HepG2 (cell line): ENCODE results near the gene CABP2. TPM values are rescaled to one million over a fixed set of nuclear protein-coding genes. Genes with fewer than 3 reads are reported as not detected.

Experiments used
- ATAC-seq: fragments of 200-7000 bp; cut with Tn5 transposase; 3 replicates; pipeline ENCODE4 v1.9.1; 2020; ENCODE audit warnings: mild to moderate bottlenecking, moderate library complexity
- BruUV-seq: library from RNA; stranded (reverse); fragments of 400-500 nt; replicated peaks from 2 replicates; lab custom pipeline; 2021; lab: Mats Ljungman, UMichigan
- CTCF ChIA-PET: fragments of 300-600 bp; formaldehyde crosslinking; extraction: SDS; loops from one replicate; lab custom pipeline; 2021; ENCODE audit warnings: low total read pairs, inconsistent platforms, low intra/inter-chr PET ratio; lab: Yijun Ruan, JAX
- POLR2A ChIA-PET: fragments of 350-600 bp; sonication (Branson Sonifier 250); formaldehyde crosslinking; loops from one replicate; lab custom pipeline; 2020; ENCODE audit warnings: antibody characterized with exemption, inconsistent platforms; lab: Yijun Ruan, JAX
- DNase-seq: peaks from one replicate; pipeline ENCODE4 v3.0.0-alpha.2; 2015; ENCODE audit warnings: low spot score
- FAIRE-seq: peaks from 3 replicates; lab custom pipeline; 2011; peaks lifted over from hg19 to GRCh38; lab: Jason Lieb, UNC
- H2AFZ ChIP-seq: one replicate; pipeline ENCODE4 v1.6.1; 2011; ENCODE audit warnings: low read length, inconsistent platforms
- H3K27ac ChIP-seq: fragments of 300-600 bp; 3 replicates; pipeline ENCODE4 v1.8.0; 2011; ENCODE audit warnings: mixed run types, mild to moderate bottlenecking, mixed read lengths, low read length, inconsistent platforms; ENCODE audit not compliant: insufficient read depth; ENCODE audit errors: extremely low read length
- H3K27me3 ChIP-seq, 2 experiments: fragments of 200-600 bp in 1 of 2; 2 replicates in 1 of 2; 3 replicates in 1 of 2; pipeline versions ENCODE4 v1.6.0 to v1.8.0; 2011; ENCODE audit warnings: low read length in 2 of 2, mild to moderate bottlenecking in 2 of 2, moderate library complexity in 2 of 2, inconsistent platforms in 1 of 2; ENCODE audit not compliant: insufficient read depth in 2 of 2, control insufficient read depth in 1 of 2
- H3K36me3 ChIP-seq, 2 experiments: fragments of 200-600 bp in 1 of 2; replicated peaks in 1 of 2; 2 replicates in 1 of 2; 3 replicates in 1 of 2; pipeline versions ENCODE4 v1.5.1 to v1.8.0; 2011; ENCODE audit warnings: low read length in 2 of 2, inconsistent platforms in 1 of 2; ENCODE audit not compliant: insufficient read depth in 2 of 2, control insufficient read depth in 1 of 2
- H3K4me1 ChIP-seq: 2 replicates; pipeline ENCODE4 v1.5.1; 2012; ENCODE audit warnings: low read length, inconsistent platforms; ENCODE audit not compliant: insufficient read depth
- H3K4me2 ChIP-seq: 2 replicates; pipeline ENCODE4 v1.6.0; 2011; ENCODE audit warnings: low read depth, low read length, inconsistent platforms
- H3K4me3 ChIP-seq, 3 experiments: fragments of 200-600 bp in 1 of 3; sonication (generic), shearing (Covaris generic) in 1 of 3; replicated peaks in 1 of 3; 2 replicates each; pipeline ENCODE4 v1.5.1; 2011 to 2016; ENCODE audit warnings: low read length in 3 of 3, inconsistent platforms in 2 of 3, low read depth in 2 of 3, mild to moderate bottlenecking in 2 of 3, control low read depth in 1 of 3, mixed read lengths in 1 of 3; ENCODE audit not compliant: insufficient read depth in 1 of 3
- H3K79me2 ChIP-seq: one replicate; pipeline ENCODE4 v1.6.1; 2011; ENCODE audit warnings: low read length, inconsistent platforms; ENCODE audit not compliant: insufficient read depth
- H3K9ac ChIP-seq: 2 replicates; pipeline ENCODE4 v1.6.0; 2011; ENCODE audit warnings: mild to moderate bottlenecking, low read depth, low read length, inconsistent platforms; ENCODE audit not compliant: insufficient read depth
- H3K9me3 ChIP-seq: 2 replicates; pipeline ENCODE4 v1.5.1; 2012; ENCODE audit warnings: mild to moderate bottlenecking, low read length
- H4K20me1 ChIP-seq: 2 replicates; pipeline ENCODE4 v1.6.0; 2011; ENCODE audit warnings: inconsistent platforms, mild to moderate bottlenecking, low read length, moderate library complexity; ENCODE audit not compliant: insufficient read depth
- CBFB ChIP-seq: sonication (generic); formaldehyde crosslinking; IDR thresholded peaks from 2 replicates; pipeline ENCODE4 v1.4.0; 2020; ENCODE audit warnings: missing genetic modification reagents
- EED ChIP-seq: sonication (generic); formaldehyde crosslinking; IDR thresholded peaks from 2 replicates; pipeline ENCODE4 v1.5.0; 2020; ENCODE audit warnings: mild to moderate bottlenecking, missing genetic modification reagents
- GTF2F1 ChIP-seq: fragments of 150-350 bp; IDR thresholded peaks from 2 replicates; pipeline ENCODE4 v1.6.1; 2014; ENCODE audit warnings: low read length
- GZF1 ChIP-seq: sonication (generic); formaldehyde crosslinking; IDR thresholded peaks from 2 replicates; pipeline ENCODE4 v1.5.1; 2020; ENCODE audit warnings: mild to moderate bottlenecking, missing genetic modification reagents
- HDAC1 ChIP-seq: sonication (generic); formaldehyde crosslinking; IDR thresholded peaks from 2 replicates; pipeline ENCODE4 v1.5.1; 2020; ENCODE audit warnings: mild to moderate bottlenecking, missing genetic modification reagents
- IKZF5 ChIP-seq: IDR thresholded peaks from 2 replicates; pipeline ENCODE4 v1.6.1; 2018; ENCODE audit warnings: missing genetic modification reagents, mild to moderate bottlenecking, missing compliant biosample characterization
- KDM5A ChIP-seq: fragments of 200-600 bp; sonication (generic); IDR thresholded peaks from 2 replicates; pipeline ENCODE4 v1.7.0; 2018; ENCODE audit warnings: antibody characterized with exemption, mild to moderate bottlenecking, low read length, borderline replicate concordance
- MATR3 ChIP-seq: sonication (generic); formaldehyde crosslinking; IDR thresholded peaks from 2 replicates; pipeline ENCODE4 v1.4.0; 2020; ENCODE audit warnings: missing genetic modification reagents
- NFYC ChIP-seq: IDR thresholded peaks from 2 replicates; pipeline ENCODE4 v1.6.1; 2016; ENCODE audit warnings: missing genetic modification reagents, missing compliant biosample characterization
- RARA ChIP-seq: IDR thresholded peaks from 2 replicates; pipeline ENCODE4 v1.6.1; 2016; ENCODE audit warnings: missing genetic modification reagents, missing compliant biosample characterization
- RFXAP ChIP-seq: sonication (generic); formaldehyde crosslinking; IDR thresholded peaks from 2 replicates; pipeline ENCODE4 v1.4.0; 2020; ENCODE audit warnings: missing genetic modification reagents, borderline replicate concordance
- RNF2 ChIP-seq: fragments of 450-650 bp; conservative IDR thresholded peaks from 2 replicates; pipeline ENCODE4 v1.6.1; 2016; ENCODE audit warnings: low read depth
- THRA ChIP-seq: sonication (generic); formaldehyde crosslinking; IDR thresholded peaks from 2 replicates; pipeline ENCODE4 v1.4.0; 2020; ENCODE audit warnings: missing genetic modification reagents, borderline replicate concordance
- TP53 ChIP-seq: sonication (generic); formaldehyde crosslinking; conservative IDR thresholded peaks from 2 replicates; pipeline ENCODE4 v1.4.0; 2020; ENCODE audit warnings: missing genetic modification reagents
- ZBTB26 ChIP-seq: IDR thresholded peaks from 2 replicates; pipeline ENCODE4 v1.6.1; 2016; ENCODE audit warnings: missing compliant biosample characterization, missing genetic modification reagents, borderline replicate concordance
- ZNF143 ChIP-seq: sonication (generic); formaldehyde crosslinking; IDR thresholded peaks from 2 replicates; pipeline ENCODE4 v1.4.0; 2020; ENCODE audit warnings: missing genetic modification reagents
- ZNF331 ChIP-seq: sonication (generic); formaldehyde crosslinking; IDR thresholded peaks from 2 replicates; pipeline ENCODE4 v1.4.0; 2020; ENCODE audit warnings: missing genetic modification reagents
- ZNF605 ChIP-seq: sonication (generic); formaldehyde crosslinking; IDR thresholded peaks from 2 replicates; pipeline ENCODE4 v1.8.0; 2022; ENCODE audit warnings: mild to moderate bottlenecking, missing genetic modification reagents
- ZNF816 ChIP-seq: sonication (generic); formaldehyde crosslinking; IDR thresholded peaks from 2 replicates; pipeline ENCODE4 v1.8.0; 2022; ENCODE audit warnings: missing genetic modification reagents, mild to moderate bottlenecking, borderline replicate concordance
- WGBS: methylation state at CpG from one replicate; pipeline ENCODE4 v1.1.6; 2017; ENCODE audit warnings: low lambda C conversion rate; 5-methylcytosine and 5-hydroxymethylcytosine counted together
- in situ Hi-C: cut with HindIII; loops from 2 replicates; pipeline ENCODE4 v1.10.0; 2017; ENCODE audit warnings: low pct_unique_long_range_greater_than_20kb; ENCODE audit not compliant: extremely low pct_ligation_motif_present
- intact Hi-C: fragments of 100-400 bp; cut with micrococcal nuclease; formaldehyde crosslinking; loops from one replicate; pipeline ENCODE4 v1.10.0; 2022; ENCODE audit not compliant: unreplicated experiment
- polyA plus RNA-seq, 8 experiments: library from polyadenylated mRNA; depleted of rRNA in 3 of 8; stranded (reverse) in 7 of 8; unstranded in 1 of 8; fragments of >200 nt; fragmentation: Illumina TruSeq in 4 of 8; extraction: Trizol in 4 of 8; gene quantifications; 2 replicates each; pipeline versions ENCODE4 v1.2.1 to v1.2.3, GENCODE V29; 2011 to 2016; ENCODE audit warnings: low read depth in 4 of 8, missing spikeins in 1 of 8, mixed read lengths in 1 of 8; ENCODE audit not compliant: insufficient read depth in 1 of 8
- total RNA-seq, 5 experiments: library from RNA; depleted of rRNA; stranded (reverse); fragments of >200 nt; fragmentation: Illumina TruSeq; extraction: Trizol; gene quantifications; 2 replicates each; pipeline ENCODE4 v1.2.3, GENCODE V29; 2016; ENCODE audit warnings: low read depth in 1 of 5
- TF ChIP-seq, protein P1 (sequence below): sonication (generic); formaldehyde crosslinking; conservative IDR thresholded peaks from 2 replicates; pipeline ENCODE4 v1.8.0; 2022; ENCODE audit warnings: low read depth, missing genetic modification reagents

Gene CABP2
- total and polyA plus RNA-seq, 2 of the 13 experiments (the other 11 are each of a cell fraction or from before 2014, with no cell fraction given): not detected

GRCh38 chr11:67508486-67509121 lies 14.6 kb downstream of the CABP2 start:
- no TSS peak for BruUV-seq
- in situ Hi-C loops: loop anchor here (5.0 kb wide), 1 partner anchor 106 kb away; the partner anchor contains the start of genes PPP1CA and TBC1D10C
- H4K20me1 ChIP-seq: no peaks in the 10 kb centered on the region
- H3K27ac ChIP-seq: peak overlapping the region; percentile 96
- ChIA-PET POLR2A (interaction anchor here (0.8 kb wide), 1 partner anchor 116 kb away, joined by 3 read pairs; the partner anchor contains the start of gene RAD9A), CTCF (interaction anchor here (0.6 kb wide), 1 partner anchor 98 kb away, joined by 3 read pairs; the partner anchor contains the start of gene NDUFV1)
- H3K4me1 ChIP-seq: peaks cover 54% of the 10 kb centered on the region
- no peaks in the 10 kb centered on the region for H3K36me3 ChIP-seq
- 0% methylated on average over 3 of the region's 57 CpGs for WGBS
- H2AFZ ChIP-seq: no peak overlapping the region
- ATAC-seq (peak; percentile 17), FAIRE-seq (no peak), DNase-seq (peak; percentile 91)
- peaks cover 10% of the 10 kb centered on the region for H3K79me2 ChIP-seq
- intact Hi-C loops: no loop called here
- peak overlapping the region; percentile 94 for H3K9ac ChIP-seq
- H3K4me2 ChIP-seq: peak overlapping the region; percentile 95
- no peaks in the 10 kb centered on the region for H3K27me3 ChIP-seq
- H3K9me3 ChIP-seq: no peaks in the 10 kb centered on the region
- peak overlapping the region; percentile 74 to 98 (median 91) for H3K4me3 ChIP-seq
- no peak for TF ChIP-seq RARA (CRISPR knock-in tag)
- TF ChIP-seq ZBTB26: 0 out of 2 replicates have a peak, but pooled peaks have one; percentile 61
- no peak for TF ChIP-seq MATR3 (CRISPR knock-in tag)
- TF ChIP-seq, protein P1, sequence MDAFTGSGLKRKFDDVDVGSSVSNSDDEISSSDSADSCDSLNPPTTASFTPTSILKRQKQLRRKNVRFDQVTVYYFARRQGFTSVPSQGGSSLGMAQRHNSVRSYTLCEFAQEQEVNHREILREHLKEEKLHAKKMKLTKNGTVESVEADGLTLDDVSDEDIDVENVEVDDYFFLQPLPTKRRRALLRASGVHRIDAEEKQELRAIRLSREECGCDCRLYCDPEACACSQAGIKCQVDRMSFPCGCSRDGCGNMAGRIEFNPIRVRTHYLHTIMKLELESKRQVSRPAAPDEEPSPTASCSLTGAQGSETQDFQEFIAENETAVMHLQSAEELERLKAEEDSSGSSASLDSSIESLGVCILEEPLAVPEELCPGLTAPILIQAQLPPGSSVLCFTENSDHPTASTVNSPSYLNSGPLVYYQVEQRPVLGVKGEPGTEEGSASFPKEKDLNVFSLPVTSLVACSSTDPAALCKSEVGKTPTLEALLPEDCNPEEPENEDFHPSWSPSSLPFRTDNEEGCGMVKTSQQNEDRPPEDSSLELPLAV (CRISPR knock-in tag): no peak
- no peak for TF ChIP-seq EED (CRISPR knock-in tag)
- TF ChIP-seq ZNF331 (CRISPR knock-in tag): 0 out of 2 replicates have a peak, but pooled peaks have one; percentile 22
- TF ChIP-seq ZNF816: peak; percentile 58; the same call in 1 of the 2 replicates
- no peak for TF ChIP-seq THRA (CRISPR knock-in tag)
- TF ChIP-seq GTF2F1: no peak
- peak; percentile 30; the same call in 1 of the 2 replicates for TF ChIP-seq ZNF143 (CRISPR knock-in tag)
- peak; percentile 77; the same call in 1 of the 2 replicates for TF ChIP-seq KDM5A
- TF ChIP-seq RNF2: no peak
- peak; percentile 80 for TF ChIP-seq HDAC1 (CRISPR knock-in tag)
- TF ChIP-seq GZF1: 0 out of 2 replicates have a peak, but pooled peaks have one; percentile 24
- TF ChIP-seq NFYC (CRISPR knock-in tag): peak; percentile 76
- peak; percentile 73 for TF ChIP-seq RFXAP (CRISPR knock-in tag)
- TF ChIP-seq TP53: 0 out of 2 replicates have a peak, but pooled peaks have one; percentile 38
- TF ChIP-seq ZNF605: peak; percentile 45; the same call in 1 of the 2 replicates
- peak; percentile 23; the same call in 1 of the 2 replicates for TF ChIP-seq CBFB
- peak; percentile 47; the same call in 1 of the 2 replicates for TF ChIP-seq IKZF5 (CRISPR knock-in tag)
